ENCODE measurements around the gene ANKLE2.
"Not testable (repeated sequence)": the region's sequence is repeated elsewhere in the genome, so short reads cannot be mapped to it uniquely, and the experiment has no call there.

Gene ANKLE2

DNA sequence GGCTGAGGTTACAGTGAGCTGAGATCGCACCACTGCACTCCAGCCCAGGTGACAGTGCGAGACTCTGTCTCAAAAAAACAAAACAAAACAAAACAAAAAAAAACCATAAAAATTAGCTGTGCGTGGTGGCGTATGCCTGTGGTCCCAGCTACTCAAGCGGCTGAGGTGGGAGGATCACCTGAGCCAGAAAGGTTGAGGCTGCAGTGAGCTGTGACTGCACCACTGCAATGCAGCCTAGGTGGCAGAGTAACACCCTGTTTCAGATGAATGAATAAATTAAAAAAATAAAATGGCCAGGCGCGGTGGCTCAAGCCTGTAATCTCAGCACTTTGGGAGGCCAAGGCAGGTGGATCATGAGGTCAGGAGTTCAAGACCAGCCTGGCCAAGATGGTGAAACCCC lies 8.0 kb downstream of the ANKLE2 start:
- not testable (repeated sequence) for H3K4me1 ChIP-seq (ENCODE audit: control insufficient read depth in 1 of 2, insufficient read depth in 2 of 2, low read length in 2 of 2); H3K9ac ChIP-seq (ENCODE audit: low read length); H3K9me3 ChIP-seq (ENCODE audit: insufficient read depth, low read depth, low read length); H2AK5ac ChIP-seq (ENCODE audit: low read length); H3K79me1 ChIP-seq (ENCODE audit: low read length); H2BK120ac ChIP-seq (ENCODE audit: insufficient read depth, low read length, poor library complexity); H3K14ac ChIP-seq (ENCODE audit: low read length); H3K27me3 ChIP-seq (ENCODE audit: insufficient read depth, low read length); H2BK5ac ChIP-seq (ENCODE audit: low read depth, low read length, poor library complexity); H4K91ac ChIP-seq (ENCODE audit: low read depth, low read length); H4K8ac ChIP-seq (ENCODE audit: low read depth, low read length); DNase-seq; H2AFZ ChIP-seq (ENCODE audit: insufficient read depth, low read length, poor library complexity); H3K4me3 ChIP-seq (ENCODE audit: low read depth, low read length); H3K4me2 ChIP-seq (ENCODE audit: low read length); H3K23ac ChIP-seq (ENCODE audit: low read length); H3K4ac ChIP-seq (ENCODE audit: low read depth, low read length); H4K12ac ChIP-seq (ENCODE audit: low read depth, low read length); H3K27ac ChIP-seq (ENCODE audit: low read depth, low read length); H2BK12ac ChIP-seq (ENCODE audit: low read length); H3K18ac ChIP-seq (ENCODE audit: low read length)
- WGBS (ENCODE audit: extremely low coverage, insufficient coverage, insufficient read length) = no CpG with 5 or more reads among the region's 7 CpGs
- Histone ChIP-seq H3K79me2 (ENCODE audit: control insufficient read depth, insufficient read depth, low read length, poor library complexity) (peaks cover 17% of the 10 kb centered on the region), H3K36me3 (ENCODE audit: control insufficient read depth in 1 of 2, insufficient read depth in 2 of 2, low read length in 2 of 2) (peaks cover 57 to 64% of the 10 kb centered on the region in 2 experiments)

- no peak overlapping the region for H3K27ac ChIP-seq (ENCODE audit: low read depth, low read length)
- peaks cover 1% of the 10 kb centered on the region for H3K79me2 ChIP-seq (ENCODE audit: control insufficient read depth, insufficient read depth, low read length, poor library complexity)
- H4K12ac ChIP-seq (ENCODE audit: low read depth, low read length) = no peak overlapping the region
- H2BK120ac ChIP-seq (ENCODE audit: insufficient read depth, low read length, poor library complexity) = no peak overlapping the region
- peaks cover 80 to 83% of the 10 kb centered on the region in 2 experiments for H3K36me3 ChIP-seq (ENCODE audit: control insufficient read depth in 1 of 2, insufficient read depth in 2 of 2, low read length in 2 of 2)
- H3K9ac ChIP-seq (ENCODE audit: low read length) = no peak overlapping the region
- no peak overlapping the region for H3K4me3 ChIP-seq (ENCODE audit: low read depth, low read length)
- no peak overlapping the region for H3K14ac ChIP-seq (ENCODE audit: low read length)
- H3K79me1 ChIP-seq (ENCODE audit: low read length) = no peaks in the 10 kb centered on the region
- no CpG with 5 or more reads among the region's 10 CpGs for WGBS (ENCODE audit: extremely low coverage, insufficient coverage, insufficient read length)
- no peak overlapping the region for H2BK5ac ChIP-seq (ENCODE audit: low read depth, low read length, poor library complexity)
- no peak overlapping the region for H3K4me2 ChIP-seq (ENCODE audit: low read length)
- H3K23ac ChIP-seq (ENCODE audit: low read length) = no peak overlapping the region
- no peak overlapping the region for H4K91ac ChIP-seq (ENCODE audit: low read depth, low read length)
- no peak for DNase-seq
- H2AFZ ChIP-seq (ENCODE audit: insufficient read depth, low read length, poor library complexity) = no peak overlapping the region
- H3K18ac ChIP-seq (ENCODE audit: low read length) = no peak overlapping the region
- H3K27me3 ChIP-seq (ENCODE audit: insufficient read depth, low read length) = no peaks in the 10 kb centered on the region
- H2BK12ac ChIP-seq (ENCODE audit: low read length) = no peak overlapping the region
- H4K8ac ChIP-seq (ENCODE audit: low read depth, low read length) = no peak overlapping the region
- peaks cover 2% of the 10 kb centered on the region for H3K9me3 ChIP-seq (ENCODE audit: insufficient read depth, low read depth, low read length)
- H3K4me1 ChIP-seq (ENCODE audit: control insufficient read depth in 1 of 2, insufficient read depth in 2 of 2, low read length in 2 of 2) = no peaks in the 10 kb centered on the region
- no peak overlapping the region for H2AK5ac ChIP-seq (ENCODE audit: low read length)
- peak overlapping the region; percentile 24 for H3K4ac ChIP-seq (ENCODE audit: low read depth, low read length)
These were observed 13.3 kb downstream of the ANKLE2 start for GRCh38 chr12:132748319-132748718.

GRCh38 chr12:132747896-132748295 lies 13.7 kb downstream of the ANKLE2 start:
- Histone ChIP-seq H3K4me1 (ENCODE audit: control insufficient read depth in 1 of 2, insufficient read depth in 2 of 2, low read length in 2 of 2) (no peaks in the 10 kb centered on the region), H2BK12ac (ENCODE audit: low read length) (no peak overlapping the region), H3K18ac (ENCODE audit: low read length) (no peak overlapping the region), H3K27ac (ENCODE audit: low read depth, low read length) (no peak overlapping the region), H3K79me1 (ENCODE audit: low read length) (no peaks in the 10 kb centered on the region), H3K36me3 (ENCODE audit: control insufficient read depth in 1 of 2, insufficient read depth in 2 of 2, low read length in 2 of 2) (peaks cover 76 to 82% of the 10 kb centered on the region in 2 experiments), H3K14ac (ENCODE audit: low read length) (no peak overlapping the region), H3K79me2 (ENCODE audit: control insufficient read depth, insufficient read depth, low read length, poor library complexity) (no peaks in the 10 kb centered on the region), H3K4me3 (ENCODE audit: low read depth, low read length) (no peak overlapping the region), H3K4ac (ENCODE audit: low read depth, low read length) (no peak overlapping the region), H3K9me3 (ENCODE audit: insufficient read depth, low read depth, low read length) (peaks cover 2% of the 10 kb centered on the region), H4K8ac (ENCODE audit: low read depth, low read length) (no peak overlapping the region), H3K9ac (ENCODE audit: low read length) (no peak overlapping the region), H2BK5ac (ENCODE audit: low read depth, low read length, poor library complexity) (no peak overlapping the region), H2BK120ac (ENCODE audit: insufficient read depth, low read length, poor library complexity) (no peak overlapping the region), H3K27me3 (ENCODE audit: insufficient read depth, low read length) (no peaks in the 10 kb centered on the region), H3K4me2 (ENCODE audit: low read length) (no peak overlapping the region), H4K12ac (ENCODE audit: low read depth, low read length) (no peak overlapping the region), H2AFZ (ENCODE audit: insufficient read depth, low read length, poor library complexity) (no peak overlapping the region), H2AK5ac (ENCODE audit: low read length) (no peak overlapping the region), H4K91ac (ENCODE audit: low read depth, low read length) (no peak overlapping the region), H3K23ac (ENCODE audit: low read length) (no peak overlapping the region)
- WGBS (ENCODE audit: extremely low coverage, insufficient coverage, insufficient read length) = no CpG with 5 or more reads among the region's 22 CpGs
- DNase-seq = no peak

GRCh38 chr12:132747395-132747794 lies 14.2 kb downstream of the ANKLE2 start:
- DNase-seq = no peak
- no peak overlapping the region for H3K4ac ChIP-seq (ENCODE audit: low read depth, low read length)
- no peaks in the 10 kb centered on the region for H3K4me1 ChIP-seq (ENCODE audit: control insufficient read depth in 1 of 2, insufficient read depth in 2 of 2, low read length in 2 of 2)
- no peak overlapping the region for H4K8ac ChIP-seq (ENCODE audit: low read depth, low read length)
- no peaks in the 10 kb centered on the region for H3K79me2 ChIP-seq (ENCODE audit: control insufficient read depth, insufficient read depth, low read length, poor library complexity)
- H3K79me1 ChIP-seq (ENCODE audit: low read length) = no peaks in the 10 kb centered on the region
- H3K9me3 ChIP-seq (ENCODE audit: insufficient read depth, low read depth, low read length) = peaks cover 2% of the 10 kb centered on the region
- H2AK5ac ChIP-seq (ENCODE audit: low read length) = no peak overlapping the region
- no peak overlapping the region for H4K12ac ChIP-seq (ENCODE audit: low read depth, low read length)
- H2AFZ ChIP-seq (ENCODE audit: insufficient read depth, low read length, poor library complexity) = no peak overlapping the region
- WGBS (ENCODE audit: extremely low coverage, insufficient coverage, insufficient read length) = no CpG with 5 or more reads among the region's 11 CpGs
- no peak overlapping the region for H3K27ac ChIP-seq (ENCODE audit: low read depth, low read length)
- no peak overlapping the region for H2BK120ac ChIP-seq (ENCODE audit: insufficient read depth, low read length, poor library complexity)
- H2BK5ac ChIP-seq (ENCODE audit: low read depth, low read length, poor library complexity) = no peak overlapping the region
- no peak overlapping the region for H3K4me2 ChIP-seq (ENCODE audit: low read length)
- no peak overlapping the region for H4K91ac ChIP-seq (ENCODE audit: low read depth, low read length)
- H3K23ac ChIP-seq (ENCODE audit: low read length) = no peak overlapping the region
- H3K36me3 ChIP-seq (ENCODE audit: control insufficient read depth in 1 of 2, insufficient read depth in 2 of 2, low read length in 2 of 2) = peaks cover 74 to 82% of the 10 kb centered on the region in 2 experiments
- H3K9ac ChIP-seq (ENCODE audit: low read length) = no peak overlapping the region
- H3K18ac ChIP-seq (ENCODE audit: low read length) = no peak overlapping the region
- no peak overlapping the region for H2BK12ac ChIP-seq (ENCODE audit: low read length)
- no peak overlapping the region for H3K14ac ChIP-seq (ENCODE audit: low read length)
- H3K4me3 ChIP-seq (ENCODE audit: low read depth, low read length) = no peak overlapping the region
- H3K27me3 ChIP-seq (ENCODE audit: insufficient read depth, low read length) = no peaks in the 10 kb centered on the region

Data from trophoblast cell (in vitro differentiated cells and primary cell).